GM21786 (cell line): Measurements from ENCODE around the gene CASP10.
A peak's percentile ranks its signal among the peaks of the same experiment; 100 is the strongest.

ENCODE experiments used
- ATAC-seq: cut with Tn5 transposase; IDR thresholded peaks from one replicate; pipeline ENCODE4 v1.9.1; 2021; ENCODE audit not compliant: unreplicated experiment

The CASP10 gene

DNA sequence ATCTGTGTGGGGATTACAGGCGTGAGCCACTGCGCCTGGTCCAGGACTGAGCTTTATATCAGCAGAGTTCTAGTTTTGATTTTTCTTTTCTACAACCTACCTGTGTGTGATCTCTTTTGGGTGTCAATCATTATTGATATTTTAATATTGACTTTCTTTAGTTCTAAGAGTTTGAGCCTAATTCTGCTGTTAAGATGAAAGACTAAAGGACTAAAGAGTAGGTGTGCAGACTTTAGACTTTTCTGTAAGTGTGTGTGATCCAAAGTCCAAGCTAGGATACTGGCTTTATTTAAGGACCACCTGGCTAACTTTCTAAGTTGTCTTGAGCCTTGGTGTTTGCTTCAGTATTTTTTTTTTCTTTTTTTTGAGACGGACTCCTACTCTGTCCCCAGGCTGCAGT, 12.4 kb downstream of the CASP10 start:
- ATAC-seq, result no peak

- ATAC-seq, result no peak
Measured at GRCh38 chr2:201196003-201196402, 13.1 kb downstream of the CASP10 start.

DNA sequence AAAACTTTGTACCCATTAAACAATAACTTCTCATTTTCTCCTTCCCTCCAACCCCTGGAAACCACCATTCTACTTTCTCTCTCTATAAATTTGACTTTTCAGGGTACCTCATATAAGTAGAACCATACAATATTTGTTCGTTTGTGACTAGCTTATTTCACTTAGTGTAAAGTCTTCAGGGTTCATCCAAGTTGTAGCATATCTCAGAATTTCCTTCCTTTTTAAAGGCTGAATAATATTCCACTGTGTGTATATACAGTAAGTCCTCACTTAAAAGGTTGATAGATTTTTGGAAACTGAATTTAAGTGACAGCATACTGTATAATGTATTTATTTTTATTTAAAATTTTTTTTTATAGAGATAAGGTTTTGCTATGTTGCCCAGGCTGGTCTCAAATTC, 13.9 kb downstream of the CASP10 start:
- ATAC-seq, result no peak

- no peak for ATAC-seq
Measured at GRCh38 chr2:201197781-201198180, 14.8 kb downstream of the CASP10 start.

GRCh38 chr2:201199847-201200246, 16.9 kb downstream of the CASP10 start:
- no peak for ATAC-seq

DNA sequence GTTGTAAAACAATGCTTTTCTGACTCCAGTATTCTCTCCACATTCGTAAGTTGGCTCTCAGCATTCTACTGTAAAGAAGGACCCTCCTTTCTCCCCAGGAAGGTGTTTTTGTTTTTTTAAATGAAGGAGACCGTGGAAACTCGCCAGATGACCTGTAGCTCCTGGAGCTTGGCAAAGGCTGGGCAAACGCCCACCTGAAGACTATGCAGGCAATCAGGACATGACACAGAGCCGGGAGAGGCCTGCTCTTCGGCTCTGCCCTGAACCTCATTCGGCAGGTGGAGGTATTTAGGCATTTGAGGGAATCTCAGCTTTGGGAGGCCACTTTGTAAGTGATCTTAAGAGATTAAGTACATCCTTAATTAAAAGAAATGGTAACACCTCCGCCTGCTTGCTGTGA, 17.4 kb downstream of the CASP10 start:
- ATAC-seq, result no peak

- no peak for ATAC-seq
Measured at GRCh38 chr2:201201371-201201770, 18.4 kb downstream of the CASP10 start.

GRCh38 chr2:201203916-201204654, 21.1 kb downstream of the CASP10 start:
- ATAC-seq, result no peak

- peak; percentile 34 for ATAC-seq
Measured at GRCh38 chr2:201204655-201205514, 21.9 kb downstream of the CASP10 start.

DNA sequence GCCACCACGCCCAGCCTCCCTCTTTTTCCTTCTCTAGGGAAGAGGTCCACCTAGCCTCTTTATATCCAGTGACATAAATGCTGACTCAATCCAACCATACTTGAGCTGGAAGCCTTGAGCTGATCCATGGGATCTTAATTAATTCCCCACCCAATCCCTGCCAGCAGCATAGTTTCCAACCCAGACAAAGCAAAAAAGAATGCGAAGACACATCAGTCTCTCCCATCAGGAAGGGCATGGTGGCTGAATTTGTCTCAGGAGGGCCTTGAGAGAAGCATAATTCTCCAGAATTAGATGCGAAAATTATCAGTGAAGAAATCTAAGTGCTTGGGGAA, 22.5 kb downstream of the CASP10 start:
- ATAC-seq, result no peak

DNA sequence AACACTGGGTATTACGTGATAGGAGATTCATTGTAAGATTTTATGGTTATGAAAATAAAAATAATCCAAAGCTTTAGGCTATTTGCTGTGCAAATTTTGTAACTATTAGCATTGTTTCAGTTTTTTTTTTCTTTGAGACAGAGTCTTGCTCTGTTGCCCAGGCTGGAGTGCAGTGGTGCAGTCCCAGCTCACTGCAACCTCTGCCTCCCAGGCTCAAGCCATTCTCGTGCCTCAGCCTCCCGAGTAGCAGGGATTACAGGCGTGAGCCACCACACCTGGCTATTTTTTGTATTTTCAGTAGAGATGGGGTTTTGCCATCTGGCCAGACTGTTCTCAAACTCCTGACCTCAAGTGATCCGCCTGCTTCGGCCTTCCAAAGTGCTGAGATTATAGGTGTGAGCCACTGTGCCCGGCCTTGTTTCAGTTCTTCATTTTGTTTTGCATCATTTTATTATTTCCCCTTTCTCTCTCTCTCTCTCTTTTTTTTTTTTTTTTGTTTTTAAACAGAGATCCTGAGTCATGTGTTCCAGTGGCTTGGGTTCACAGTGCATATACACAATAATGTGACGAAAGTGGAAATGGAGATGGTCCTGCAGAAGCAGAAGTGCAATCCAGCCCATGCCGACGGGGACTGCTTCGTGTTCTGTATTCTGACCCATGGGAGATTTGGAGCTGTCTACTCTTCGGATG, 25.8 kb downstream of the CASP10 start:
- peak; percentile 81 for ATAC-seq

GRCh38 chr2:201215963-201216362, 33.0 kb downstream of the CASP10 start:
- no peak for ATAC-seq

- no peak for ATAC-seq
Measured at GRCh38 chr2:201216918-201217317, 34.0 kb downstream of the CASP10 start.

- ATAC-seq, result no peak
Measured at GRCh38 chr2:201218780-201219179, 35.8 kb downstream of the CASP10 start.

GRCh38 chr2:201219328-201220096, 36.6 kb downstream of the CASP10 start:
- no peak for ATAC-seq

GRCh38 chr2:201220102-201220570, 37.2 kb downstream of the CASP10 start:
- no peak for ATAC-seq

GRCh38 chr2:201223089-201224073, 40.4 kb downstream of the CASP10 start:
- ATAC-seq, result peak; percentile 95

GRCh38 chr2:201228271-201228911, 45.5 kb downstream of the CASP10 start:
- no peak for ATAC-seq

DNA sequence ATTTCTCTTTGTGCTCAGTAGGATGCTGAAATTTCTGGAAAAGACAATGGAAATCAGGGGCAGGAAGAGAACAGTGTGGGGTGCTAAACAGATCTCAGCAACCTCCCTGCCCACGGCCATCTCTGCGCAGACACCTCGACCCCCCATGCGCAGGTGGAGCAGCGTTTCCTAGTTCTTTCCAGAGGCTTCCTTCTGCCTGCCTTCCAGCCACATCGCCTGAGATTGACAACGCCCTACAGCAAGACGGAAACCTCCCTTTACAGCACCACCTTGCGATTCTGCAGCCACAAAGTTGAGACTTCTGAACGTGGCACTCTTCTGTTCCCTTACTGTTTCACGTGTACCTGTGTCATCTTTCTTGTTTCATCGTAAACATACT, 46.0 kb downstream of the CASP10 start:
- ATAC-seq, result no peak
